HG03558 (cell line): ENCODE data around the gene SLC13A5.
"Not testable (repeated sequence)": the region's sequence is repeated elsewhere in the genome, so short reads cannot be mapped to it uniquely, and the experiment has no call there.

Source experiments
- ATAC-seq: cut with Tn5 transposase; IDR thresholded peaks from one replicate; pipeline ENCODE4 v1.9.1; 2021; ENCODE audit warnings: moderate number of reproducible peaks; ENCODE audit not compliant: unreplicated experiment; ENCODE audit errors: extremely low read depth

Gene SLC13A5

DNA sequence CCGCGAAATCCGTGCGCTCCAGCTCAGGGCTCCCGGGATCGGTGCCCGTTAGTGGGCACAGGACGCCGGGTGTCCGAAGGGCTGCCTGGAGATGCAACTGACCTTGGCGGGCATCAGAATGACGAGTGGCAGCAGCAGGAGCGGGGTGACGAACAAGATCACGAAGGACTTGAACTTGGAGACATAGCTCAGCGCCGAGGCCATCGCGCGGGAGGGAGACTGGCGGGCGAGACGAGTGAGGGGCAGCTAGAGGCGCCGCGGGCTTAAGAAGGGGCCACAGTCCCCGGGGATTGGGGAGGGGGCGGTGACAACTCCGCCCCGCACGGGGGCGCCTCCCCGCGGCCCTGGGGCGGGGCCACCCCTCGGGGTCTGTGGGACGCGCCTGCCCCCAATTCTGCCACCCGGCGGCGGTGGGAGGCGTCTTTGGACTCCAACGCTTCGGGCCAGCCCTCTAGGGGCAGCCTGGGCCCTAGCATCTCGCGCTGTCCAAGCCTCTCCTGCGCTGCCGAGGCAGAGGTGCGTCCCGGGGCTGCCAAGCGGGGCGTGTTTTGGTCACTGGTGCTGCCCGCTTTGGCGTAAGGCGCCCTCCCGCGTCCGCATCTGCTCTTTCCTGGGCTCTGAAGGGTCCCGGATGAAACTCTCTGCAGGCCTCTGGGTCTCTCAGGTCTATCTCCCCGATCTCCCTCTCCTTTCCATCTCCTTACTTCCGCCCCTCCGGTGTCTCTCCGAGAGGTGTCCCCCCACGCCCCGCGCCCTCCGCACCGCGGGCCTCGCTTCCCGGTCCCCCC lies at the start of gene SLC13A5:
TSS of gene SLC13A5 (minus strand) at position 240 of the 788 bp plus-strand sequence. CDS start at position 204, 36 bp downstream.
- no peak for ATAC-seq

DNA sequence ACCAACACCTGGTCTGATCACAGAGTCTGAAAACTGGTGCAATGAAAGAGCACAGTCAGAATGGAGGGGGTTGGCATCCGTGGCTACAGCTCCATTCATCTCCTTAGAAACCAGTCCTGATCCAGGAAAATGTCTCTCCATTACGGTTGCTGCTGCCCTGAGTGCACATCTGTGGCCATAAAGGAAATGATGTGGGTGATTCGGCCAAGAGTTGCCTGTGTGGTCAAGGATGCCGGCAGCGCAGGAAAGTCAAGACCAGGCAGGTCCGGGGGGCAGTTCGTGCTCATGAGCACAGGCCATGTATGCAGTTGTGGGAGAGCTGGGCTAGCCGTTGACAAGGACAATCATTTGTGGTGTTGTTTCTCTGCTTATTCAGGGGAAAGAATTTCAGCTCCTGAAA lies 48.6 kb upstream of the SLC13A5 start:
- no peak for ATAC-seq

DNA sequence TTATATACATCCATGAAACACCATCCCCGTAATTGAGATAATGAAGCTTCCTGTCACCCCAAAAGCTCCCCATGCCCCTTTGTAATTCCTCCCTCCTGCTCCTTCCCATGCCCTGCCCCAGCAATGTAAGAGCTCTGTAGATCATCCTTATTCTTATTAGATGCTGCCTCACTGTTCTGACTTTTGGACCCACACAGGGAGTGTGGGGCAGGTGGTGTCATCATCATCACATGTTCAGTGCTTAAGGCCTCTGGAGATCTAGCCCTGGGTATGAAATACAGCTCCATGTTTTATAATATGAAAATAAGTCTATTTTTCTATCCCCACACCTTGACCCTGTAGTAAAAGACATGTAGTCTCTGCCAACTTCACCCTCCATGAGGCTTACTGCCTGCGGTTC lies 44.6 kb upstream of the SLC13A5 start:
- no peak for ATAC-seq

DNA sequence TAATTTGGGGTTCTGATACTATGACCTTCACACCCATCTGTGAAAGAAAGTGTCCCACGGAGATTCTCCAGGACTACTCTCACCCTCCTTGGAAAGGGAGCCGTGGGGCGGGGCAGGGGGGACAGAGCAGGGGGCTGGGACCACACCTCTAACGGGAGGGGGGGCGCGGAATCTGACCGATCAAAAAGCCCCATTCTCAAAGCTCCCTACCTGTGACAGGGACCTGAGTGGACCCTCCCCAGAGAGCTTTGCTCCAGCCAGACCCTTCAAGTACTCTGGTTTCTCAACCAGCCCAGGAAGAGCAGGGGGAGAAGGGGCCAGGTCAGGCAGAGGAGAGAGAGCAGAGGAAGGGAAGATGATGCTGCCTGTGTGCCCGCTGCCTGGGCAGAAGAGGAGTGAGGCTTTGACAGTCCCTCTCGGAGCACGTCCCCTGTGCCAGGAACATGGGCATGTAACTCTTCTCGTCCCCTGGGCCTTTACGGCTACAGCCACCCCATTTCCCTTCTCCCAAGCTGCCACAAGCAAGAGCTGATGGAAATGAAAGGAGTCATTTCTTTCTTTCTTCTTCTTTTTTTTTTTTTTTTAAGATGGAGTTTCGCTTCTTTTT lies 43.4 kb upstream of the SLC13A5 start:
- ATAC-seq: no peak

DNA sequence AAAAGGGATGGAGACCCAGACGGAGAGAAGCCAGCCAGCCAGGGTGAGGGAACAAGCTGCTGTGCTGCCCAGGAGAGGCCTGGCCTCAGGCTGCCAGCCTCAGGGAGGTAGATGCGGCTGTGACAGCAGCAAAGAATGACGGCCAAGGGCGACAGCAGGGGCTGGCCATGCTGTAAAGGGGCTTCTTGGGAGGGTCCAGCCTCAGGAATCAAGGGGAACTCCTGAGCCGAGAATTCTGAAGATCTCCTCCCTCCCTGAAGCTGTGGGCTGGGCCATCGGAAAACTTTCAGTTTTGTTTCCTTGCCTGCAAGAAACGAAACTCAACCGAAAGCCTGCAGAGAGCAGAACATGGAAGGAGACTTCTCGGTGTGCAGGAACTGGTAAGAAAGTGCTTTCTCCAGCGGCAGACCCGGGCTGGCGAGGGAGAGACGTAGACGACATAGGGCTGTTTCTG lies 42.6 kb upstream of the SLC13A5 start, which contains the start of gene XAF1:
TSS of gene XAF1 (plus strand) at position 316 of the 454 bp plus-strand sequence. CDS start at position 349, 33 bp downstream.
- ATAC-seq: no peak

DNA sequence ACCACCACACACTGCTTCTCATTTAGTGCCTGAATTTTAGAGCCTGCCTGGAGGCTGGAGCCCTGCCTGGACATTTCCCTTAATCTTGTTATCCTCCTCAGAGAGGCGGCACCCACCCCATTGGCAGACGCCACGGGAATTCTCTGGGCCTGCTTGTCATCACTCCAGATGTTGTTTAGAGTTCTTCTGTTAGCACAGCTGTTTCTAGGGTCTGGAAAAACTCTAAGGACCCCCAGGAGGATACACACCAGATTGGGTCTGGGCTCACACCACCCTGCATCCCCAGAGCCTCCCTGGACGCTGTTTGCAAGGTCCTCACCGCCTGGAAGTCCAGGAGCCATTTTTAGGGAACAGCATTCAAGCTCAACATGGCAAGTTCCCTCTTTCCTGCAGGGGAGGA lies 42.1 kb upstream of the SLC13A5 start:
- no peak for ATAC-seq

DNA sequence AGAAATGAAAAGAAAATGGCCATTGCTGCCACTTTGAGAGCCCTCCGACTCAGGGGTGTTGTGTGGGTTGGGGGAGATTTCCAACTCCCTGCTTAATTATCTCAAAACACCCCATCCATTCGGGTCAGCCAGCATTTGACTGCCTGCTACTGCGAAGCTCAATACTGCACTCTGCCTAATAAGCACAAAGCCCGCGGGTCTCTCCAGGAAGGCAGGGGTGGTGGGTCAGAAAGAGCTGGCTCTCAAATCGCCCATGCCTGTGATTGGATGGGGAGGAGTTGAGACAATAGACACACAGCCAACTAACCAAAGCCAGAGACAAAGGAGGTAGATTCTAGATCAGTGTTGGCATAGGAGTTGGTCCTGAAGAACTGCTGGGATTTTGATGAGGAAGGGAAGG lies 40.4 kb upstream of the SLC13A5 start:
- ATAC-seq: no peak

DNA sequence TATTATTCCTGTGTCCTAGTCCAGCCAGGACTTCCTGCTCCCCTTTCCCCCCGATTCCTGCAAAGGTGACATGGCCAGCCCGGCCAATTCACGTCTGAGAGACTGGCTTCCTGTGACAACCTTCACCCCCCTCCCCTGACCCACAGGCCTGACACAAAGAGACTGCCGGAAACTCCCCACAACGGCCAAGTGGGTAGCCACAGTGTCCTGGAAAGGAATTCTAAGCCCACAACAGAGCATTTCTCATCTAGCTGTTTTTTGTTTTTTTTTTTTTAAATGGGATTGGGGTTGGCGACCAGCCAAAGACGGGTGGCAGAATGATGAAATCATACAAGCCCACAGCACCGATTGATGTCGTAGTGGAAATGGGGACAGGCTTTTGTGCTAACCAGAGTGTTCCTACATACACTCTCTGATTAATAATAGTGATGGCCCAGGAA lies 39.9 kb upstream of the SLC13A5 start:
- ATAC-seq: no peak

DNA sequence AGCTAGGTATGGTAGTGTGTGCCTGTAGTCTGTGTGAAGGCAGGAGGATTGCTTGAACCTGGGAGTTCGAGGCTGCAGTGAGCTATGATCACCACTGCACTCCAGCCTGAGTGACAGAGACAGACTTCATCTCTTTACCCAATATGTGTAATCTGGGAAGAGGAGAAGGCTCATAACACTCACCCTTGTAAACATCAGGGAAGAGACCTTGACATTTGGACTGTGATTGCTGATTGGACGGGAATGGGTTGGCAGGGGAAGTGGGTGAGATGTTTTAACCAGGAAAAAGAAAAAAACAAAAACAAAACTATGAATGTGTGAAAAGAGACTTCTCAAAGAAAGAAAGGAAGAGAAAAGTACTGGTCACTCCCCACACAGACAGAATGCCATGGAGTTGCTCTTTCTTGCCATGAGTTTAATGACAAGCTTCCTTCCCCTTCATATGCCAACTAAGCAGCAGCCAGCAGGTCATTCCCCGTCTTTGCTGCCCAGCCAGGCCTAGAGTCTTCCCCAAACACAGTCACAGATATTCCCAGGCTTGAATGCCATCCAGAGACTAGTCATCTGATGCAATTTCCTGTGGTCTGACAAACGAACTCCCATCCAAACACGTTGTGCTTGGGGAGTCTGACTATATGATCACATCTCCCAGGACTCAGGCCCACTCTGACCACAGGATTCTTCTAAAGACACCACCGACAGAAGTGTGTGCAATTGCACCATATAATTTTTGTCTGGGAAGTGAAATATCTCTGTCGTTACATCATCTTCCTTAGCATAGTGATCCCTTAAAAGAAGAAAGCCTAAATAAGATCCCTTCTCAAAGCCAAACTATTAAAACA lies 39.1 kb upstream of the SLC13A5 start:
- ATAC-seq: no peak

DNA sequence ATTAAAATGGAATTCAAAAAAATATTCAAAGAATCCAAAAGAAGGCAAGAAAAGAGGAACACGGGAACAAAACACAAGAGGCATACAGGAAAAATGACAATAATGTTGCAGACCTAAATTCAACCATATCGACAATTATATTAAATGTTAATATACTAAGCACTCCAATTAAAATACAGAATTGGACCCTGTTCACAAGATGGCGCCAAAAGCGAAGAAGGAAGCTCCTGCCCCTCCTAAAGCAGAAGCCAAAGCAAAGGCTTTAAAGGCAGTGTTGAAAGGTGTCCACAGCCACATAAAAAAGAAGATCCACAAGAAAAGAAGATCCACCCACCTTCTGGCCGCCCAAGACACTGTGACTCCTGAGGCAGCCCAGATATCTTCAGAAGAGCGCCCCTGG lies 36.4 kb upstream of the SLC13A5 start:
- ATAC-seq: no peak

DNA sequence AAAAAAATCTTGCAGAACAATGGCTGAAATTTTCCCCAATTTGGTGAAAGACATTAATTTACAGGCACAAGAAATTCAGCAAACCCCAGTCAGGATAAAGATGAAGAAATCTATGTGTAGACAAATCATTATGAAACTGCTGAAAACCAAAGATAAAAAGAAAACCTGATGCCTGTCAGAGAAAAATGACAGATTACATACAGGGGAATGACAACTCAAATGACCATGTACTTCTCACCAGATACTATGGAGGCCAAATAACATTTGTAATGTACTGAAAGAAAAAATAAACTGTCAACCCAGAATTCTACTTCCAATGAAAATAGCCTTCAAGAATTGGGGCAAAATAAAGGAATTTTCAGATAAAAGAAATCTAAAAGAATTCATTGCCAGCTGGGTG lies 35.4 kb upstream of the SLC13A5 start:
- no peak for ATAC-seq

DNA sequence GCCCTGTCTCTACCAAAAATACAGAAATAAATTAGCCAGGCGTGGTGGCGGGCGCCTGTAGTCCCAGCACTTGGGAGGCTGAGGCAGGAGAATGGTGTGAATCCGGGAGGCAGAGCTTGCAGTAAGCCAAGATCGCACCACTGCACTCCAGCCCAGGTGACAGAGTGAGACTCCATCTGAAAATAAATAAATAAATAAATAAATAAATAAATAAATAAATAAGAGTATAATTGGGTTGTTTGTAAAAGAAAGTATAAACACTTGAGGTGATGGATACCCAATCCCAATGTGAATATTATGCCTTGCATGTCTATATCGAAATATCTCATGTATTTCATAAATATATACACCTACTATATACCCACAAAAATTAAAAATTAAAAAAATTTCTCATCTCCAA lies 33.5 kb upstream of the SLC13A5 start:
- ATAC-seq: not testable (repeated sequence)

DNA sequence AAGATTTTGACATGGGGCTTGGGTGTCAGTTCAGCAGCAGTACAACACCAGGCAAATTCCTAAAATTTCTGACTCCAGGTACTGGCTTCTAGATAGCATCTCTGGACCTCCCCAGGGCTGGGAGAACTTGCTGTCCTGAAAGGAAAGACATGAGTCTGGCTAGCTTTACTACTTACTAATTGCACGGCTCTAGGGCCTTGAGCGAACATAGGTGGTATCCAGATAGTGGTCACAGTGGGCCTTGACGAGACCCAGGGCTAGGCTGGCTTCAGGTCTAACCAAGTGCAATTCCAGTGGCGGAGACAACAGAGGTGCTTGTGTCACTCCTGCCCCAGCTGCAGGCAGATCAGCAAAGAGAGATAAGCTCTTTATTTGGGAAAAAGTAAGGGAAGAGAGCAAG lies 16.4 kb upstream of the SLC13A5 start:
- no peak for ATAC-seq

DNA sequence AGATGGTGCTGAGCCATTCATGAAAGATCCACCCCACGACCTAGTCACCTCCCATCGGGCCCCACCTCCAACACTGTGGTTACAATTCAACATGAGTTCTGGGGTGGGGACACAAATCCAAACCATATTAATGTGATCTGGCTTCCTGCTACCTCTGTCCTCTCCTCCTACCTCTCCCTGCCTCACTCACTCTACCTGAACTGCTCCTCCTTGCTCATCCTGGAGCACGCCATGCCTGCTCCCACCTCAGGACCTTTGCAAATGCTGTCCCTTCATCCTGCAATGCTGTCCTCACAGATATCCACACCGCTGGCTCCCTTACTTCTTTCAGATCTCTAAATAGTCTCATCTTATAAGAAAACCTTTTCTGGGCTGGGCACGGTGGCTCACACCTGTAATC lies 10.8 kb upstream of the SLC13A5 start:
- ATAC-seq: no peak

DNA sequence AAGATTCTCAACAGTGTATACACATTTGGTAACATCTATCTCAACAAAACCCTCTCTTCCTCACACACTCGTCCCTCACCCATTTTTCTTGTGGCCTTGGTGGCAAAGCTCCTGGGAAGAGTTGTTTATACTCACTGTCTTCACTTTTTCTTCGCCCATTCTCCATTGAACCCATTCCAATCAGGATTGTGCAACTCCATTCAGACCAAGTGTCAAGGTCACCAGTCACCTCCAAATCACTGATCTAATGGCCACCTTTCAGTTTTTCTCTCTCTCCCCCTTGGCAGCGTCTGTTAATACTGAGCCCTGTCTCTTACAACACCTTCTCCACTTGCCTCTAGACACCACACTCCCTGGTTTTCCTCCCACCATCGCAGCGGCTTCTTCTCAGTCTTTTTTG lies 8.6 kb upstream of the SLC13A5 start:
- no peak for ATAC-seq

DNA sequence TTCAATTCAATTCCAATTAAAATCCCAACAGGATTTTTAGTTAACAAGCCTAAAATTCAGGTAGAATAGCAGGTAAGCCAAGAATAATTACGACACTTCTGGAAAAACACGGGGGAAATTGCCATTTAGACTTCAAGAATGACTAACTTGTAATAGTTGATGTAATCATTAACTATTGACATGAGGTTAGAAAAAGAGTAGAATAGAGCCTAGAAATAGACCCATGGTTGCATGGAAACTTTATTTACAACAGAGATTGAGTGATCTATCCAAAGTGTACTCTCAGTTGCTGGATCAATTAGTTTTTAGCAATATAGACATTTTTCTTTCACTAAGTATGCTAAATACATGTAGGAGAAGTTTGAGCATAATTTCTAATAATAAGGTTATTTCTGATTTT lies 3.6 kb upstream of the SLC13A5 start:
- ATAC-seq: no peak

DNA sequence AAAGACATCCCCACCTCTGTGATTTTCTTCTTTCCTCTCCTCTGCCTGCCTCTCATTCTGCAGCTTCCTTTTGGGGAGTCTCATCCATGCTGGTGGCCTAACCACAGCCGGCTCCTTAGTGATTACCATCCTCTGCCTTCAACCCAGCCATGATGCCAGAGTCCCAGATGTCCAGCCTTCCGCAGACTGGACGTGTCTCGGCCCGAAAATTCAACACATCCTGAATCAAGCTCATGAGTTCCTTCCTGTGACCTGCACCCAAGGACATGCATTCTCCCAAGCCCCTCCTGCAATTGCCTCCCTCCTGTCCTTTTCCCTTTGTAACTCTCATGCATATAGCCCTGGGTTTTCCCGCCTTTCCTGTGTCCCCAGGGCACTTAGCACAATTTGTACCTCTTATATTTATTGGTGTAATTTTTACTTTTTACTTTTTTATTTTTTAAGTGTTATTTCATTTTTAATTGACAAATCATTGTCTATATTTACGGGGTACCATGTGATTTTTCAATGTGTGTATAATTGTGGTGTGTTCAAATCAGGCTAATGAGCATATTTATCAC lies 1.2 kb upstream of the SLC13A5 start:
- no peak for ATAC-seq

DNA sequence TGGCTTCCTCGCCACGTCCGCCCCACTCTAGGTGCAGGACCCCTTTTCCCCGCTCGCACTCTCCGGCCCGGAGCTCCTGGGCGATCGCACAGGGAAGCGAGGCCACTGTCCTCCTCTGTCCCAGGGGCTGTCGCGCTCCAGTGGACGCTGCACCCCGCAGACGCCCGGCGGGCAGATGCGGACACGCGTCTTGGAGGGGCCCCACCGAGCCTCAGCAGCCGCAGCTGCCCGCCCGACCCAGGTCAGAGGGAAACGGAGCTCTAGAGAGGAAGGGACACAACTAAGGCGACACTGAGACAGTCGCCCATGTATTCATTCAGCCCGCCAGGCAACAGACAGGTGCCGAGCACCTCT lies 726 bp upstream of the SLC13A5 start:
- ATAC-seq: no peak

DNA sequence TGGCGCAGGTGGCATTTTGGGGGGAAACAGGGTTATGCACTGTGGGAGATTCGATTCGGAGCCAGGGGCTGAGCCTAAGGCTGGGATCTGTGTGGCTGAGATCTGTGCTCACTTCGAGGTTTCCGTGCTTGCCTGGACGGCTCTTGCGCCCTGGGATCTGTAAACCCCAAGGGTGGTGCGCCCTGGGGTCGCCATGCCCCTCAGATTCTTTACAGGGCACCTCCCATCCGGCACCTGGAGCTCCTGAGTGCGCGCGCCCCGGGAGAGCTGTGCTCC lies 377 bp downstream of the SLC13A5 start:
- no peak for ATAC-seq

DNA sequence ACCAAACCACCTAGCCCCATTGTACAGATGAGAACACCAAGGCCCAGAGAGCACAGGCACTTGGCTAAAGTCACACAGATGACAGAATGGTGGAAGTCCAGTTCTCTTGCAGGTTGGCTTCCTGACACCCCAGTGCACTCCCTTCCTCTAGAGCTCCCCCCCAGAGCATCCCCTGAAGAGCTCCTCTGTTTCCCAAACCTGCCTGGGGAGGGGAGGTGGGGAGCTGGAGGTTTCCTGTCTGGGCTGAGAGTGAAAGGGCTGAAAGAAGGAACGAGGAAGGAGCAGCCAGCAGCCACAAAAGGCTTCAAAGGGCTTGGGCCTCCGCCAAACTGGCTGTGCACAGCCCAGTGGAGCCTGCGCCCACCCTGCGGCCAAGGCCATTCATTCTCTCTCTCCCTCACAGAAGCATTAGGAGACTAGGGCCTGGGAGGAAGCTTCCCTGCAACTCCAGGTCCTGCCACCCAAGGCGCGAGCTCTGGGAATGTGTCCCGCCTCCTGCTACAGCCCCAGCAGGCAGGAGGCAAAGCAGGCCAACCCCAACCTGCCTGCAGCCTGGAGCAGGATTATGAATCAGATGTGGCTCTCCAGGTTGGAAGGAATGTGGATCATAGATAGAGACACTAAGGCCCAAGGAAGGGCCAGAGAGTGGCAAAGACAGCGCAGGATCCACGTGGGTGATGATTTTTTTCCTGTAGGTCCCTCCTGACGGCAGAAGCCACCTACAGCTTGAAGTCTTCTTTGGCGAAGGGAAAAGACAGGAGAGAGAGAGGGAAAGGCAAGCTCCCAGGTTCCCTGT lies 913 bp downstream of the SLC13A5 start:
- ATAC-seq: no peak
